HG02840 (cell line): ENCODE results near the gene CDH12.
"Not testable (repeated sequence)": the region's sequence is repeated elsewhere in the genome, so short reads cannot be mapped to it uniquely, and the experiment has no call there.

Source experiments
- ATAC-seq: cut with Tn5 transposase; IDR thresholded peaks from one replicate; pipeline ENCODE4 v1.9.1; 2021; ENCODE audit warnings: mild to moderate bottlenecking, moderate library complexity, moderate number of reproducible peaks; ENCODE audit not compliant: unreplicated experiment, low FRiP score

Gene CDH12

DNA sequence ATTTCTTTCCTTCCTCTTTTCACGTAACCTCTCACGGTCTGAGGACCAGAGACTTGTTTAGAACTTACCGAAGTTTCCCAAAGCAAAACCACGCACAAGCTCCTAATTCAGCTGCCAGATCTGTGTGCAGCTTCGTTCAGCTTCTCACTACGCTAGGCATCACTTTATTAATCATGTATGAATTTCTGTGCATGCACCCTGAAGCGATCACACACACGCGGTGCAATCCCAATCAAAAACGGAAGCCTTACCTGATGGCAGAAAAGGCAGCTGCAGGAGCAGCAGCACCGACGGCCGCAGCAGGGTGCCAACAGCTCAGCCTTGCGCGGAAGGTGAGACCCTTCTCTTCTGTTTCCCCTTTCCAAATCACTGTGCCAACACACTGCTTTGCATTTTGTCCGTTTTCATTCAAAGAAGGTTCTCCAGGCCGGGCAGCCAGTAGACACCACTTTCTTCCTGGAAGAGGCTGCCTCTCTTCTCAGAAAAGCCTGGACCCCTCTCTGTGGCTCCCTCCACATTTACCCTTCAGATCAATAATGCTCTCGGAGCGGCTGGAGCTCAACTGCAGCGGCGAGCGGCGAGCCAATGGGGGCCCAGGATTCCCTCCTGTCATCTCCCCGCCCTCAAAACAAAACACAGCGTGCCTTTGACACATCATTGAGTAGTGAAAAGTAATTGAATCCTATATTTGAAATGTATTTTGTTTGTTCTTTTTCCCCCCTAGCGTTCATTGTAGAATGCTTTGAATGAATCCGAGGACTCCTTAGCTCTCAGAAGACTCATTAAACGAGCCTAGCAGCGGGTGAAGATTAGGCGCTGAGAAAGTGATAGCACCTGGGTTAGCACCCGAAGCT, at the start of gene CDH12:
Gene CDH12 (minus strand): TSS at position 538 of the 854 bp plus-strand sequence.
- ATAC-seq = no peak

DNA sequence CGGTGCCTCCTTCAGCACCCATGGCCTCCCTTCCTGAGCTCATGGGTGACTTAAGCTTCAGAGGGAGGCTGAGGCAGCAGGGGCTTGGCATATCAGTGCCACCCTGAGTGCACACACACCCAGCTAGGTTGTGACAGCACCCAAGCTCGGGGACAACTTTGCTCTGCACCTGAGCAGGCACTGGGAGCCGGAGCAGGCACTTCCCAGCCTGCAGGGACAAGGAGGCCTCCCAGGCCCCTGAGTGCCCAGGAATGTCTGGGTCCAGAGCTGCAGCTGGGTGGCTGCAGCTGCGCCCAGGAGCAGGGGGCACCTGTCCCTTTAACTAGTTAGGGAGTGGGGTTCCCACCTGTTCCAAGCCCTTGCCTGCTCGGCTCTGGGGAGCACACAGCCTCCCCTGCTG, 48.7 kb upstream of the CDH12 start:
- ATAC-seq = no peak

DNA sequence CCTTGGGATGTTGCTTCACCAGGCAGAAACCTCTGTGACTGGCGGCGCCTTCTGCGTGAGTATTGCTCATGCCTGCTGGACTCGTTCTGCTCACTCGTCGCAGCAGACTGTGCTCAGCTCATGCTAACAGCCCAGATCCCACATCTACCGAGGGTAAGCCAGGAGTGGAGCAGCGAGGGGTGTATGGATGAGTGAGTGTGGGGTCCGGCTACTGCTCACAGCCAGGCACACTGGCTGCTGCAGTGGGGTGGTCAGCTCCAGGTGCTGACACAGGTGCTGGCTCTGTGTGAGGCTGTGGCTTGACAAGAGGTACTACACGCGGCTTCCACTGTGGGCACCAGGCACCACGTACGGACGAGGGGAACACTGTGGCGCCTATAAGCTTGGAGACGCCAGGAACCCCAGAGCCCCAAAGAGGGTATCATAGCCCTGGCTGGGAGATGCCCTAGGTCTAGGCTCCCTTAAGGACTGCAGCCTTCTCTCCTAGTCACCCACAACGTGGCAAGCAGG, 47.7 kb upstream of the CDH12 start:
- ATAC-seq = no peak

DNA sequence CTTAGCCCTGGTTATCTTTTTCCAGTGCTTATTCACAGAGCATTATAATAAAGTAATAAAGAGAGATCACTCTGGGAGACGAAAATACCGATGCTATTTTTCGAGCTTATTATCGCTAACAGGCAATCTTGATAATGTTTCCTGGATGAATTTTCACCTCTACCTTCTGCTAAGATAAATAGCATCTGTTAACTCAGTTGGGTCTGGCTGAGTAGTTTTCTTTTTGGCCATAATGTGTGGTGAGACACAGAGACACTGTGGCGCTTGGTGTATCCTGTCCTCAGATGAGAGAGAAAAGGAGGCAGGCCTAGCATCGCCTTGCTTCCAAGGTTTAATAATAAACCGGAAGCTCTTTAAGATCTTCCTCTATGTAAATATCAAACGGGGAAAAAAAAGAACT, 46.2 kb upstream of the CDH12 start:
- ATAC-seq = no peak

DNA sequence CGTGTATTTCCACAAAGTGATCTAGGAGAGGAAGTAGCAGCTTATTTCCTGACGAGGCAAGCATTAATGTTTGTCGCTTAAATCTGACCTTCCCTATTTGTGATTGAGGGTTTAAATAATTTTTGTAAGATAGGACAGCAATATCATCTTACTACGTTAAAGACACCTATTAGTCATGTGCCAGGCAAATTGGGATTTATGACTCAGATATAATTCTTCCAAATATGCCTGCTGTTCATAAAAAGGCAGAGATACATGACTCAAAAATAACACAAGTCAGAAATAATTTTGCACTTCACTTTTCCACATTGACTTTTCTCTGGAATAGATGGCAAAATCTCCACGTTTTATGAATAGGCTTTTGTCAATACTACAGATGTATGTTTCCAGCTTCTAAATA, 43.0 kb upstream of the CDH12 start:
- ATAC-seq = no peak

DNA sequence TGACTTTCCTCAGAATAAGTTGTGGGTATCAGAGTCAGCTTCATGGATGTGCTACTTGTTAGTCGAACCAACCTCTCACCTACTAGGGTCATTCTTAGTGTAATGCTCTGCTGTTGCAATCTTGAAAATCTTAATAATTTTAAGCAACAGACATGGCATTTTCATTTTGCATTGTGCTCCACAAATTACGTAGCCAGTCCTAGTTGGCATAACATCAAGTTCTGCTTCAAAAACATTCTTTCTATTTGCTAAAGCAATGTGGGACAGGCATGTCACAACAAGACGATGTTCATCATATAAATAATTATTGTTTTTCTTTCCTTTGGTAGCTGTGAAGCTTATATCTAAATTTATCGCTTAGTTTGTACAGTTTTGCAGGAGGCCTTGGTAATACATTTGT, 39.3 kb upstream of the CDH12 start:
- ATAC-seq = no peak

DNA sequence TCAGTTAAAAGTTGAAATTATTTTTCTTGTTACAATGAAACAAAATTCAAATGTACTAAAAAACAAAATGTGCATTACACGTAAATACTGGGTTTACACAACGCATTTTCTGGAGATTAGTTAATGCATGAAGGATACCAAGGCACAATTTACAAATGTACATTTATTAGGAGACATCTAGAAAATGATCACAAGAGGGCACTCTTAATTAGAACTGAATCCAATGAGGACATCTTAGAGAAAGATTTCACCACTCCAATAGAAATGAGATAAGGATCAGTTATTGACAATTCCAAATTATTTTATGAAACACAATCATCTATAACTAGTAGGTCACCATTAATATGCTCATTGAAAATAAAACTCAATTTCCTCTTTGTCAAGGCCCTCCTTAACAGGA, 36.6 kb upstream of the CDH12 start:
- ATAC-seq = no peak

DNA sequence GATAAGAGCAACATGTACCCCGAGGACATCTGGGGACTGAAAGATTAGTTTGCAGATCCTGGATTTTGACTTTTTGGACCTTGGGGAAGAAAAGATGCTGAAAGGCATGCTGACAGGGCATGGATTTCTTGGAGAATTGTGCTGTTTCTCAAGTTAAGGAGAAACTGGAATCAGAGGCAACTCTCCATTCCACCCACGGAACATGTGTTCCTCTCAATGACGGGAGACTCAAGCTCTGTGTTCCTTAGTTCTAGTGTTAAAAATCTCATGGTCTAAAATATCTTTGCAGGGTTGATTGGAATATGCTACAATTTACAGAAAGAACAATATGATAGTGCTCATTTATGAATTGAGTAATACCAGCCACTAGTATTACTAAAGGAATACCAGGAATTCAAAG, 34.4 kb upstream of the CDH12 start:
- ATAC-seq = no peak

DNA sequence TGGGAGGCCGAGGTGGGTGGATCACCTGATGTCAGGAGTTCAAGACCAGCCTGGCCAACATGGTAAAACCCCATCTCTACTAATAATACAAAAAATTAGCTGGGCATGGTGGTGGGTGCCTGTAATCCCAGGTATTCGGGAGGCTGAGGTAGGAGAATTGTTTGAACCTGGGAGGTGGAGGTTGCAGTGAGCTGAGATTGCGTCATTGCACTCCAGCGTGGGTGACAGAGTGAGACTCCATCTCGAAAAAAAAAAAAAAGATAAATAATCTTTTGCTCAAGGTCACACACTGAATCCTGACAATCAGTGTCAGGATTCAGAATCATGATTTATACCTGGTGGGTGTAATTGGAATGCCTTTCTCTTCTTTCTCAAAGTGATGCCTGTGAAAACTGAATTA, 5.8 kb upstream of the CDH12 start:
- not testable (repeated sequence) for ATAC-seq

DNA sequence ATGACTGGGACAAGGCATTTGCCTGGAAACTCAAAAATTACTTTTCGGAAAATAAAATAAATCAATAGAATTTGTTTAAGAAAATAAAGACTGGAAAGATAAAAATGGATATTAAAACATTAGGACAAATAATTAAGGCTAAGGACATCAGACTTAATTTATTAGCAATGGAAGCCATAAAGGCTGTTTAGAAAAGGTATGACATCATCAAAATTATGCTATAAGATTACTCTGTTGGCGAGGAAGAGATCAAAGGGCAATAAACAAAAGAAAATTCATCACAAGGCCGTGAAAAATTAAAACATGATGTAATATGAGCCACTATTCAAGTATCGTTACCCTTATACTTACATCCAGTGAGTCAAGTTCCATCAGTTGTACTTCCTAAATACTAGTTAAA, 2.7 kb upstream of the CDH12 start:
- ATAC-seq = no peak

DNA sequence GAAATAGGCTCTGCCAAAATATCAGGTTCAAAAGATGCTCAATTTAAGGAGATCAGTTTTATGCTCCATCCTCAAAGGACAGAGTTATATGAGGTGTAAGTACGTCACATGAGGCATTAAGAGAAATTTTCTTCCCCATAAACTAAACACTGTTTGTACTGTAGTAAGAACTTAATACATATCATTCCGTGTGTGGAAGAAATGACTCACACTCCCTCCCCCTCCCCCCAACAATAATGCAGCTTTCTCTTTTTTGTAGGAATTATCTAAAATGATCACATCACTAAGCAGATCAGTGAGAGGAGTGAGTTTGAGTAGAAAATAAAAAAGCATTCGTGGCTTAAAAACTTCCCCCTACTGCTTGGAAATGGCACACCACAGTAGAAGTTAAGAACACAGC, 2.2 kb downstream of the CDH12 start:
- ATAC-seq = no peak

DNA sequence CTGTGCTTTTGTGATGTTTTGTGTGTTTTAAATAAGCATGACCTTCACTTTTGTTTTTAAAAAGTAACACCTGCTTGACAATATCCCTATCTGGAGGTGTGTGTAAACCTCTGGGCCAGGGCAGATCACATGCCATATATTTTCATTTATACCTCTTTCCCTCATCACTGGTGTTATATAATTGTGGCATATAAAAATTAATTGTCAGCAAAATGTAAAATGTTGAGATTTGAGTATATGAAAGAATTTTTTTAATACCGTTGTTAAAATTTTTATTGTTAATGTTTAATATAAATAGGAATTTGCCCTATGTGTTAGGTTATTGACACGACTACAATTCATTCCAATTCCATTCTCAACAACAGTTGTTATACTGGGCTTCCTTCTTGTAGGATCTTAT, 6.5 kb downstream of the CDH12 start:
- ATAC-seq = no peak

DNA sequence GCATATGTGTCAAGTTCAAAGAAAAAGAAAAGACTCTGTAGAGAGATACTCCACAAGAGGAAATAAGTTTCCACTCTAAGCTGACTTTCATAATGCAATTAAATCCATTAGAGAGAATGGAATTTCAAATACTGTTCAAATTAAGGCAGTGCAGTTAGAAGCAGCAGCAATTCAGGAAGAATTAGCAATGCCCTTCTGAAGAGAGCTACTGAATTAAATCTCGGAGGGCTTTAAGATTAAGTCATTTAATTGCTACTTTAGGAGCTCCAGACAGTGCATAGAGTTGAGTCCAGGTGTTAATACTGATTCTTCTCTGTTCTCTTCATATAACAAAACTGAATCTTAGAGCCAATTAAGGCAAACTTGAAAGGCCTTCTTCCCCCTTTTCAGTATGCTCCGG, 8.5 kb downstream of the CDH12 start:
- no peak for ATAC-seq

DNA sequence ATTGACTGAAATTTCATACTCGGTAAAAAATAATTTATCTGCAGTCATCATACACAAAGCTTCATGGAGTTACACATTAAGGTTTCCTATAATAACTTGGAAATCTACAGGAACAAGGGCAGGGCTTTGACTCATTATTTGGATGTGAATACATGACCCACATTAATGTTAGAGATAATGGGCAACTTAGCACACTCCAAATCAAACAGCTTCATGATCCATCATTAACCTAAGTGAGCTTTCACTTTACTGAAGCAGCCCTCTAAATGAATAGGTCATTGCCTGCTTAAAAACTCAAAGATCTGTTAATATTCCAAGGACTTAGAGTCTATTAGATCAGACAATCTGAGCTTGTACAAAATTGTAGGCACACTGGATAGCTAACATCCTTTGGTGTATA, 9.0 kb downstream of the CDH12 start:
- ATAC-seq = no peak

DNA sequence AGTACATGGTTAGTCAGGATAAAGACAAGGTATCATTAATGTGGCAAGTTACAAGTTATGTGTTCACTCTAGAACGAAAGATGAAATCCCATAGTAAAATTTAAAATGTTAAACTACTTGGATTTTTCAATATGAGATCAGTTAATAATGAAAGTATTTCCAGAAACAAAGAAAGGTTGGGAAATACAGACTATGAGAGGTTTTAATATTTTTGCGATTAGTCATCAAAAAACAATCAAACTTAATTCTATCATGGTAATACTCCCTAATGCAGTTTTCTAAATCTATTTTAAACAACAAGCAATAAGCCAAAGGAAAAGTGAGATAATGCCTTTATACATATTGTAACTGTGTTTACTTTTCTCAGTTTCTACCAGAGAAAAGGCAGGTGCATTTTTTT, 10.6 kb downstream of the CDH12 start:
- ATAC-seq = no peak

DNA sequence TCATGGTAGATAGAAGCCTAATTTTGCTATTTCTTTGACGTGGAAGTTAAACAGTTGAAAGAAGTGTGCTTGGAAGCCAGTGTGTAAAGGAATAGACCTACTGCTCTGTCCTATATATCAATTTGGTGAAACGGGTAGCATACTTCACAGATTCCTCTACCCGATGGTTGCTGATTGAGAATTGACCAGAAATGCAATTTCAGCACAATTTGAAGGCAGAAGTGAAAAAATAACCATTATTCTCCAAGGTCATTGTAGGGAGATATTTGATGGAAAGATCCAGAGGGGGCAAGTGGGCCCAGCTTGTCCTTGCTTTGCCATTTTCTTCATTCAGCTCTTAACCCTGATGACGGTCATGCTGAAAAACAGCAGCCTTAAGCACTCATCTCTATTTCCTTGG, 15.3 kb downstream of the CDH12 start:
- ATAC-seq = no peak

DNA sequence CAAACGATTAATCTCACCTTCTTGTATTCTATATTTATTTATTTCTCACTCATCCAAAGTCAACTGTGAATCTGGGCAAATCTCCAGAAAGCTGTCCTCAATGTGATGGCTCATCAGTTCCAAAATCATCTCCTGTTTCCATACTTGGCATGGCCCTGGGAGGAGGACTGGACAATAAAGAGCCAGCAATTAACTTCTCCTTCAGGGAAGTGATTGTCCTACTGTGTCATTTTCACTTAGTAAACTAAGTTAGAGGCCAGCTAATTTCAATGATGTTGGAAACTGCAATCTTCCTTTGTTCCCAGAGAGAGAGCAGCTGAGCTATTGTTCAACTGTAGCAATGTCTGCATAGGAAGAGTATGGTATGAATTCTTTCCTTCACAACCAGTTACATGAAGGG, 17.5 kb downstream of the CDH12 start:
- ATAC-seq = no peak

DNA sequence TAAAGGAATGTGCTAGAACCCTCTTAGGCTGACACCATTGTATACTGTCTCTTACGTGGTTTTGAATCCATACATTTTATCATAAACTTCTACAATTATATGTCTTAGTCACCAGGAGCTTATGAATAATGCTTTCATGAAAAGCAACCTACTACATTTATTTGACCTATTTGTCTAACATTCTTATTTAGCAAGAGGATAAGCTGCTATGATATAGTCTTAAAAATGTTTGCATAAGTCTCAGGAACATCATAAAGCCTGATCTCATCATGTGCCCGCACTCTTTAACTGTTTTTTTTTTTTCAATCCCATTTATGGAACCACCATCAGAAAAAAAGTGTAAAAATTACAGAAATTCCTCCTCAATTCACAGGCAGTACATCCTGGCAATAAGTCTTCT, 59.7 kb downstream of the CDH12 start:
- ATAC-seq = no peak

DNA sequence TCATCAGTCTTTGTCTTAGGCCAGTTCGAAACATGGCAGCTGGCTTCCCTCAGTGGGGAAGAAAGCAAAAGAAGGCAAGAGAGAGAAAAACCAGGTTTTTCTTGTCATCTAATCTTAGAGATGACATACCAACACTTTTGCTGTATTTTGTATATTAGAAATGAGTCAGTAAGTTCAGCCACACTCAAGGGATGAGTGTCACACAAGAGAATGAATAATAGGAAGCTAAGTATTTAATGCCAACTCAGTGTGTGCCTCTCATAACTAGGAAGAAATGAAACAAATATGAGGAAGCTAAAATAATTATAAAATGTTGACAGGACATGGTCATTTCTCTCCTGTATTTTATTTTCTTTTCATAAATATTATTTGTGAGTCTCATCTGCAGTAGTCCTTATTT, 65.3 kb downstream of the CDH12 start:
- ATAC-seq = no peak

DNA sequence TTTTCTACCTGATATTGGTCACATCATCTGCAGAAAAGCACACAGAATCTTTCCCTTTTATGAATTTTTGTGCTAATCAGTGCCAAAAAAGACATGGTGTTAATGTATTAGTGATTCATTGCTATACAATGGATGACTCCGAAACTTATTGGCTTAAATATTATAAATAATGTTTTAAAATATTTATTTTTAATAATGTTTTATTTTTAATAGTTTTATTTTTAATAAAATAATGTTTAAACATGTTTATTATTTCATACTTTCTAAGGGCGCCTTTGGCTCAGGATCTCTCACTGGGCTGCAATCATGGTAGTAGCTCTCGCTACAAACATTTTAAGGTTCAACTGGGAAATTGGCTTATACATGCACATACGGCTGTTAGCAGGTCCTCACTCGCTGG, 65.7 kb downstream of the CDH12 start:
- no peak for ATAC-seq

DNA sequence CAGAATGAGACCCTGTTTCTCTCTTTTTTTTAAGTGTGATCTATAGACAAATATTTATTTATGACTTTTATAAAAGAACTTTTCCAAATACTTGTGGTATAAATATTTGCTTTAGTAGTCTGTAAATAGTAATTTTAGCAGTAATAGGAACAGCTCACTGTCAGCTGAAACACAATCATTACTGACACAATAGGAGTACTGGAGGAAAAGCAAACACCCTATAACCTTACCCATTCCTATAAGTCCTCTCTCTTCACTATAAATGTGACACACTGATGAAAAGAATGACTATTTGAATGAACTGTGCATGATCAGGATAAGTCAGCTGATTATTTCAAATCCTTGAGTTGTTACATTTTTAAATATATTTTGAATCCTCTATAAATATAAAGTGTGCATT, 72.4 kb downstream of the CDH12 start:
- no peak for ATAC-seq

DNA sequence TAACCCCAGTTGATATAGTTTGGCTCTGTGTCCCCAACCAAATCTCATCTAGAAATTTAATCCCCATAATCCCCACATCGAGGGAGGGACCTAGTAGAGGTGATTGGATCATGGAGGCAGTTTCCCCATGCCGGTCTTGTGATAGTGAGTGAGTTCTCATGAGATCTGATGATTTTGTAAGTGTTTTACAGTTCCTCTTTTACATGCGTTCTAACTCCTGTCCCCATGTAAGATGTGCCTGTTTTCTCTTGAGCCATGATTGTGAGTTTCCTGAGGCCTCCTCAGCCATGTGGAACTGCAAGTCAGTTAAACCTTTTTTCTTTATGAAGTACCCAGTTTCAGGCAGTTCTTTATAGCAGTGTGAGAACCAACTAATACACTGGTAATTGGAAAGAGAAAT, 73.6 kb downstream of the CDH12 start:
- ATAC-seq = no peak

DNA sequence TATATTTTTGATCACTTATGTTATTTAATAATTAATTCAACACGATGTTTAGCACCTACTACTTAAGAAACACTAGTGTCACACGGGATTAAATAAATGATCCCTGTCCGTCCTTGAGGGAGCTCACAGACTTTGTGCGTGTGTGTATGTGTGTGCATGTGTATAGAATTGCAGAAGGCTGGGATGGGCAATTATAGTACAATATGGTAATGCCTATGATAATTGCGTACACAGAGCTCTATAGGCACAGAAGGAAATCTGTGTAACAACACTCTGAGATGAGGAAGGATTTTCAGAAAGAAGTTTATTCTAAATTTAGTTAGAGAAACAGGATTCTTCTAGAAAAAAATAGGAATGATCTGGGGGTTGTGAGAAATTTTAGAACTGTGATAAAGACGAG, 76.9 kb downstream of the CDH12 start:
- no peak for ATAC-seq
